ENCODE measurements around the gene C15orf39. TPM values are rescaled to one million over a fixed set of nuclear protein-coding genes. Genes with fewer than 3 reads are reported as not detected.
"Not testable (repeated sequence)": the region's sequence is repeated elsewhere in the genome, so short reads cannot be mapped to it uniquely, and the experiment has no call there.

Gene C15orf39
- polyA plus RNA-seq, 1 donor, result 17.6 TPM

- no CpG with 5 or more reads among the region's 7 CpGs for WGBS (ENCODE audit: insufficient coverage, low lambda C conversion rate)
- no peaks in the 10 kb centered on the region for H3K4me1 ChIP-seq (ENCODE audit: control insufficient read depth, insufficient read depth, low read length)
- H3K9me3 ChIP-seq (ENCODE audit: control insufficient read depth, low read depth, low read length), result peaks cover 2% of the 10 kb centered on the region
- H3K4me3 ChIP-seq (ENCODE audit: low read length), result no peak overlapping the region
- H3K36me3 ChIP-seq (ENCODE audit: control insufficient read depth, insufficient read depth, low read length), result peaks cover 64% of the 10 kb centered on the region
- DNase-seq, result no peak
- H3K27me3 ChIP-seq (ENCODE audit: control insufficient read depth, insufficient read depth, low read length), result no peaks in the 10 kb centered on the region
- H3K27ac ChIP-seq (ENCODE audit: low read length), result no peak overlapping the region
Measured at GRCh38 chr15:75212200-75212858, 10.6 kb downstream of the C15orf39 start.

- Histone ChIP-seq H3K4me3 (ENCODE audit: low read length) (no peak overlapping the region), H3K9me3 (ENCODE audit: control insufficient read depth, low read depth, low read length) (peaks cover 2% of the 10 kb centered on the region), H3K27me3 (ENCODE audit: control insufficient read depth, insufficient read depth, low read length) (no peaks in the 10 kb centered on the region), H3K4me1 (ENCODE audit: control insufficient read depth, insufficient read depth, low read length) (no peaks in the 10 kb centered on the region), H3K36me3 (ENCODE audit: control insufficient read depth, insufficient read depth, low read length) (peaks cover 54% of the 10 kb centered on the region), H3K27ac (ENCODE audit: low read length) (no peak overlapping the region)
- DNase-seq, result no peak
- no CpG with 5 or more reads among the region's 12 CpGs for WGBS (ENCODE audit: insufficient coverage, low lambda C conversion rate)
Measured at GRCh38 chr15:75213212-75213767, 11.6 kb downstream of the C15orf39 start.

- Histone ChIP-seq H3K4me3 (ENCODE audit: low read length) (no peak overlapping the region), H3K36me3 (ENCODE audit: control insufficient read depth, insufficient read depth, low read length) (peaks cover 49% of the 10 kb centered on the region), H3K4me1 (ENCODE audit: control insufficient read depth, insufficient read depth, low read length) (no peaks in the 10 kb centered on the region), H3K9me3 (ENCODE audit: control insufficient read depth, low read depth, low read length) (no peaks in the 10 kb centered on the region), H3K27me3 (ENCODE audit: control insufficient read depth, insufficient read depth, low read length) (no peaks in the 10 kb centered on the region), H3K27ac (ENCODE audit: low read length) (no peak overlapping the region)
- WGBS (ENCODE audit: insufficient coverage, low lambda C conversion rate), result no CpG with 5 or more reads among the region's 9 CpGs
- DNase-seq, result no peak
Measured at GRCh38 chr15:75213768-75214221, 12.1 kb downstream of the C15orf39 start.

- H3K9me3 ChIP-seq (ENCODE audit: control insufficient read depth, low read depth, low read length), result no peaks in the 10 kb centered on the region
- H3K4me1 ChIP-seq (ENCODE audit: control insufficient read depth, insufficient read depth, low read length), result no peaks in the 10 kb centered on the region
- peaks cover 42% of the 10 kb centered on the region for H3K36me3 ChIP-seq (ENCODE audit: control insufficient read depth, insufficient read depth, low read length)
- WGBS (ENCODE audit: insufficient coverage, low lambda C conversion rate), result no CpG with 5 or more reads among the region's 13 CpGs
- no peak overlapping the region for H3K27ac ChIP-seq (ENCODE audit: low read length)
- no peak overlapping the region for H3K4me3 ChIP-seq (ENCODE audit: low read length)
- no peak for DNase-seq
- H3K27me3 ChIP-seq (ENCODE audit: control insufficient read depth, insufficient read depth, low read length), result no peaks in the 10 kb centered on the region
Measured at GRCh38 chr15:75214293-75215096, 12.8 kb downstream of the C15orf39 start.

- Histone ChIP-seq H3K4me1 (ENCODE audit: control insufficient read depth, insufficient read depth, low read length) (no peaks in the 10 kb centered on the region), H3K4me3 (ENCODE audit: low read length) (no peak overlapping the region), H3K9me3 (ENCODE audit: control insufficient read depth, low read depth, low read length) (no peaks in the 10 kb centered on the region), H3K27ac (ENCODE audit: low read length) (no peak overlapping the region), H3K36me3 (ENCODE audit: control insufficient read depth, insufficient read depth, low read length) (peaks cover 34% of the 10 kb centered on the region), H3K27me3 (ENCODE audit: control insufficient read depth, insufficient read depth, low read length) (no peaks in the 10 kb centered on the region)
- DNase-seq, result no peak
- 100% methylated on average over 2 of the region's 5 CpGs for WGBS (ENCODE audit: insufficient coverage, low lambda C conversion rate)
Measured at GRCh38 chr15:75215107-75216004, 13.7 kb downstream of the C15orf39 start.

GRCh38 chr15:75217012-75217411, 15.3 kb downstream of the C15orf39 start:
- H3K9me3 ChIP-seq (ENCODE audit: control insufficient read depth, low read depth, low read length), result no peaks in the 10 kb centered on the region
- no peaks in the 10 kb centered on the region for H3K4me1 ChIP-seq (ENCODE audit: control insufficient read depth, insufficient read depth, low read length)
- no peak for DNase-seq
- H3K36me3 ChIP-seq (ENCODE audit: control insufficient read depth, insufficient read depth, low read length), result peaks cover 17% of the 10 kb centered on the region
- H3K4me3 ChIP-seq (ENCODE audit: low read length), result no peak overlapping the region
- WGBS (ENCODE audit: insufficient coverage, low lambda C conversion rate), result no CpG with 5 or more reads among the region's 6 CpGs
- H3K27me3 ChIP-seq (ENCODE audit: control insufficient read depth, insufficient read depth, low read length), result no peaks in the 10 kb centered on the region
- no peak overlapping the region for H3K27ac ChIP-seq (ENCODE audit: low read length)

- no CpG with 5 or more reads among the region's 3 CpGs for WGBS (ENCODE audit: insufficient coverage, low lambda C conversion rate)
- not testable (repeated sequence) for H3K9me3 ChIP-seq (ENCODE audit: control insufficient read depth, low read depth, low read length)
Measured at GRCh38 chr15:75217574-75217973, 15.9 kb downstream of the C15orf39 start.

GRCh38 chr15:75219507-75219929, 17.8 kb downstream of the C15orf39 start:
- H3K9me3 ChIP-seq (ENCODE audit: control insufficient read depth, low read depth, low read length); H3K27me3 ChIP-seq (ENCODE audit: control insufficient read depth, insufficient read depth, low read length); DNase-seq; H3K4me1 ChIP-seq (ENCODE audit: control insufficient read depth, insufficient read depth, low read length); H3K27ac ChIP-seq (ENCODE audit: low read length); H3K4me3 ChIP-seq (ENCODE audit: low read length); H3K36me3 ChIP-seq (ENCODE audit: control insufficient read depth, insufficient read depth, low read length): not testable (repeated sequence)
- no CpG with 5 or more reads among the region's 4 CpGs for WGBS (ENCODE audit: insufficient coverage, low lambda C conversion rate)

More at GRCh38 chr15:75217574-75217973, 15.9 kb downstream of the C15orf39 start:
- H3K36me3 ChIP-seq (ENCODE audit: control insufficient read depth, insufficient read depth, low read length), result peaks cover 11% of the 10 kb centered on the region
- H3K27ac ChIP-seq (ENCODE audit: low read length); H3K4me3 ChIP-seq (ENCODE audit: low read length); H3K4me1 ChIP-seq (ENCODE audit: control insufficient read depth, insufficient read depth, low read length); H3K27me3 ChIP-seq (ENCODE audit: control insufficient read depth, insufficient read depth, low read length); DNase-seq: not testable (repeated sequence)

GRCh38 chr15:75223688-75224087, 22.0 kb downstream of the C15orf39 start:
- no peaks in the 10 kb centered on the region for H3K9me3 ChIP-seq (ENCODE audit: control insufficient read depth, low read depth, low read length)
- no peaks in the 10 kb centered on the region for H3K36me3 ChIP-seq (ENCODE audit: control insufficient read depth, insufficient read depth, low read length)
- H3K27me3 ChIP-seq (ENCODE audit: control insufficient read depth, insufficient read depth, low read length), result no peaks in the 10 kb centered on the region
- no peak overlapping the region for H3K4me3 ChIP-seq (ENCODE audit: low read length)
- no peak for DNase-seq
- H3K27ac ChIP-seq (ENCODE audit: low read length), result no peak overlapping the region
- H3K4me1 ChIP-seq (ENCODE audit: control insufficient read depth, insufficient read depth, low read length), result no peaks in the 10 kb centered on the region
- WGBS (ENCODE audit: insufficient coverage, low lambda C conversion rate), result no CpG with 5 or more reads among the region's 6 CpGs

GRCh38 chr15:75224281-75224680, 22.6 kb downstream of the C15orf39 start:
- H3K4me3 ChIP-seq (ENCODE audit: low read length), result no peak overlapping the region
- WGBS (ENCODE audit: insufficient coverage, low lambda C conversion rate), result no CpG with 5 or more reads among the region's 12 CpGs
- H3K27ac ChIP-seq (ENCODE audit: low read length), result no peak overlapping the region
- H3K4me1 ChIP-seq (ENCODE audit: control insufficient read depth, insufficient read depth, low read length), result no peaks in the 10 kb centered on the region
- H3K9me3 ChIP-seq (ENCODE audit: control insufficient read depth, low read depth, low read length), result no peaks in the 10 kb centered on the region
- DNase-seq, result no peak
- no peaks in the 10 kb centered on the region for H3K36me3 ChIP-seq (ENCODE audit: control insufficient read depth, insufficient read depth, low read length)
- no peaks in the 10 kb centered on the region for H3K27me3 ChIP-seq (ENCODE audit: control insufficient read depth, insufficient read depth, low read length)

Measured in large intestine (tissue), 3 donors.